ENCODE data around the gene CACNA2D3.

Gene CACNA2D3

DNA sequence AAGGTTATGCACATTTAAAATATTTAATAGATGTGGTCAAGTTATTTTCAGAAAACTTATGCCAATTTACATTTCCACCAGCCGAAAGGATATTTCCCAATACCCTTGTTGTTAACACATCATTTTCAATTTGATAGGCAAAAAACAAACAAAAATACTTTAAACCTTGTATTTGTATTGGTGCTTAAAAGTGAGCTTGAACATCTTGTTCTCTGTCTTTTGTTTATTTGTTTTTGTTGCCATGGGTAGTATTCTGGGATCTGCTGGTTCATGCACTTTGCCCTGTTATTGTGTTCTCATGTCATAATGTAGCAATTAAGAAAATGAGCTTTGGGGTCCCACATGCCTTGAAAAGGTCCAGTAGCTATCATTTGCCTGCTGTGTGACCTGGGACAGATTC, 614.1 kb downstream of the CACNA2D3 start:
- Histone ChIP-seq H3K4me3 (ENCODE audit: low read depth, low read length) (no peak overlapping the region), H3K9me3 (ENCODE audit: severe bottlenecking) (no peaks in the 10 kb centered on the region), H3K36me3 (no peaks in the 10 kb centered on the region), H3K27ac (no peak overlapping the region), H3K27me3 (ENCODE audit: insufficient read depth, low read depth, severe bottlenecking) (no peaks in the 10 kb centered on the region)
- no peak for DNase-seq
- TF ChIP-seq, protein P1, sequence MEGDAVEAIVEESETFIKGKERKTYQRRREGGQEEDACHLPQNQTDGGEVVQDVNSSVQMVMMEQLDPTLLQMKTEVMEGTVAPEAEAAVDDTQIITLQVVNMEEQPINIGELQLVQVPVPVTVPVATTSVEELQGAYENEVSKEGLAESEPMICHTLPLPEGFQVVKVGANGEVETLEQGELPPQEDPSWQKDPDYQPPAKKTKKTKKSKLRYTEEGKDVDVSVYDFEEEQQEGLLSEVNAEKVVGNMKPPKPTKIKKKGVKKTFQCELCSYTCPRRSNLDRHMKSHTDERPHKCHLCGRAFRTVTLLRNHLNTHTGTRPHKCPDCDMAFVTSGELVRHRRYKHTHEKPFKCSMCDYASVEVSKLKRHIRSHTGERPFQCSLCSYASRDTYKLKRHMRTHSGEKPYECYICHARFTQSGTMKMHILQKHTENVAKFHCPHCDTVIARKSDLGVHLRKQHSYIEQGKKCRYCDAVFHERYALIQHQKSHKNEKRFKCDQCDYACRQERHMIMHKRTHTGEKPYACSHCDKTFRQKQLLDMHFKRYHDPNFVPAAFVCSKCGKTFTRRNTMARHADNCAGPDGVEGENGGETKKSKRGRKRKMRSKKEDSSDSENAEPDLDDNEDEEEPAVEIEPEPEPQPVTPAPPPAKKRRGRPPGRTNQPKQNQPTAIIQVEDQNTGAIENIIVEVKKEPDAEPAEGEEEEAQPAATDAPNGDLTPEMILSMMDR (IDR thresholded peaks at IDR 0.05; ENCODE audit: low read depth, low read length) = no peak

DNA sequence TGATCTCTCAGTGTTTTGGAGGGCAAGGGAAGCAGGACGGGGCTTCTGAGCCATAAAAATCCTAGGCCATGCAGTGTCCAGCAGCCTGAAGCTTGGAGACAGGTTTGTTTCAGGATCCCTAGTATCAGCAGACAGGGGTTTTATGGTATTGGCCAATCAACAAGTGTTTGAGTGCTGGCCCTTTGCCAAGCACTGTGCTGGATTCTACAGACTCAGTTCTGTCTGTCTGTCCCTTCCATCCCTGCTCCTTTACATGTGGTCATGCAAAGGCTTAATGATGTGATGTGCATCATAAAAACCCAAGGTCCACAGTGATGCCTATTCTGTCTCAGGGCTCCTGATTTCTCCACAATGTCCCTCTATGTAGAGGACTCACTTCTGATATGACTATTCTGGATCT, 621.4 kb downstream of the CACNA2D3 start:
- H3K4me3 ChIP-seq (ENCODE audit: low read depth, low read length) = no peak overlapping the region
- H3K27me3 ChIP-seq (ENCODE audit: insufficient read depth, low read depth, severe bottlenecking) = no peaks in the 10 kb centered on the region
- no peaks in the 10 kb centered on the region for H3K36me3 ChIP-seq
- TF ChIP-seq, protein P1 (IDR thresholded peaks at IDR 0.05; ENCODE audit: low read depth, low read length) = no peak
- no peaks in the 10 kb centered on the region for H3K9me3 ChIP-seq (ENCODE audit: severe bottlenecking)
- no peak overlapping the region for H3K27ac ChIP-seq
- no peak for DNase-seq

DNA sequence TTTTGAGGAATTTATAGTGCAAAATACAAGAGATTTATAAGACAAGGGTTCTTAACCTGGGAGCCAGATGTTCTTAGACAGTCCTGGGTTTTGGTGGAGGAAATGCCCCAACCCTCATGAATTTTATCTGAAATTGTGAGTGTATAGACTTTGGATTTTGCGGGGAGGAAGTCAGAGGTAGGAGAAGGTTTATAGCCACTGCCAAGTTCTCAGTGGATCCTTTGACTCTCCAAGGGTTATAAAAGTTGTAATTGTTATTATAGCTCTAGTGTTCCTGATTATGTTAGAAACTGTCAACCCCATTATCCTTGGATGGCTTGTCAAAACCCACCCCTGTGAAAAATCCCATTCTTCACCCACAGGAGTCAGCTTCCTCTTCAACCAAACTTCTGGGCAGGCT, 621.9 kb downstream of the CACNA2D3 start:
- Histone ChIP-seq H3K4me3 (ENCODE audit: low read depth, low read length) (no peak overlapping the region), H3K27me3 (ENCODE audit: insufficient read depth, low read depth, severe bottlenecking) (no peaks in the 10 kb centered on the region), H3K36me3 (no peaks in the 10 kb centered on the region), H3K27ac (no peak overlapping the region), H3K9me3 (ENCODE audit: severe bottlenecking) (no peaks in the 10 kb centered on the region)
- no peak for DNase-seq
- TF ChIP-seq, protein P1 (IDR thresholded peaks at IDR 0.05; ENCODE audit: low read depth, low read length) = no peak

DNA sequence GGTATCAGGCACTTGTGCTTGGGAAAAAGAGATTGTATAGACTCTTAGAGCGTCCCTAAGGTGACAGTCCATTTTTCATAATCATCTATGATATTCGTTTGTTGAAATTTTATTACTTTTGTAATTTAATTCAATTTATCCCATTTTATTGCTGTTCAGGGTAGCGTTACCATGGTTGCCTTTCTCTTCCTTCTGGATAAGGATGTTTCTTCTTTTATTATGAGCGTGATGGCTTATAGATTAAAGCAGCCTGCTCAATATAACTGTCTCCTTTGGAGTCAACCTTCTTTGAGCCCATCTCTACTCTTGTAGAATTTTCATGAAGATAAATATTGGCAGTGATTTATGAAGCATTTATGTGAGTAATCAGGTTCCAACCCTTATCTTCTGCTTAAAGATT, 623.5 kb downstream of the CACNA2D3 start:
- H3K9me3 ChIP-seq (ENCODE audit: severe bottlenecking) = no peaks in the 10 kb centered on the region
- no peak overlapping the region for H3K4me3 ChIP-seq (ENCODE audit: low read depth, low read length)
- no peaks in the 10 kb centered on the region for H3K27me3 ChIP-seq (ENCODE audit: insufficient read depth, low read depth, severe bottlenecking)
- DNase-seq = no peak
- no peak overlapping the region for H3K27ac ChIP-seq
- TF ChIP-seq, protein P1 (IDR thresholded peaks at IDR 0.05; ENCODE audit: low read depth, low read length) = no peak
- no peaks in the 10 kb centered on the region for H3K36me3 ChIP-seq

DNA sequence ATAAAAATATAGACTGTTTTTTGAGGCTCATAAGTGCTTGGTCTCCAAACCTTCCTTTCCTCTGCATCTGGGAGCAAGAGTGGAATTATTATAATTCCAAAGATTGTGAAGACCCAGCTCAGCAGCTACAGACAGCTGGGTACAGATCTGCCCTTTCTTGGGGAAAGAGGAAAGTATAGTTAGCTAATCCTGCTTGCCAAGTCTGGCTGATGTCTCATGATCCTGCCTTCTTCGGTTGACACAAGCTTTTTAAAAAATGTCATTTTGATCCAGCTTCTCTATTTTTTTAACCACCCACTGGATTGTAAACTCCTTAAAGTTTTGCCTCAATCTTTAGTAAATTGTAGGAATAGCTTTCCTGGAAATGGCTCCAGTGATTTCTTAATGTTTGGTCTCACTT, 624.4 kb downstream of the CACNA2D3 start:
- Histone ChIP-seq H3K36me3 (no peaks in the 10 kb centered on the region), H3K27ac (no peak overlapping the region), H3K27me3 (ENCODE audit: insufficient read depth, low read depth, severe bottlenecking) (no peaks in the 10 kb centered on the region), H3K4me3 (ENCODE audit: low read depth, low read length) (no peak overlapping the region), H3K9me3 (ENCODE audit: severe bottlenecking) (no peaks in the 10 kb centered on the region)
- DNase-seq = no peak
- TF ChIP-seq, protein P1 (IDR thresholded peaks at IDR 0.05; ENCODE audit: low read depth, low read length) = no peak

DNA sequence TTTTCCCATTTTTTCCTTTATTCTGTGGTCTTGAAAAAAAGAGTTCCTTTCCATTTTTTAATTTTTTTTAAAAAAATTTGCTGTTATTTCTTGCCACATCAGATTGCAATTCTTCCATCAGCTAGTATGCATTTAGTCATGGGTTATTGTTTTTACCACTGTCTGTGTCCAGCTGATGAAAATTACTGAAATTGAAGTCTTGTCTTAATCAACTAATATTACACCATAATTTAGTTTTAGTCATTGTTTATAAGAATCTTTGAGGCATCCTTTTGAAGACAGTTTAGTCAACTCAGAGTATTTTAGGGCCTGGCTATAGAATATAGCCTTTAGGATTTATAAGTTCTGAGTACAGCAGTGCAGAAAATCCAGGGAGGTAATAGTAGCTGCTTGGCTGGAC, 633.4 kb downstream of the CACNA2D3 start:
- Histone ChIP-seq H3K9me3 (ENCODE audit: severe bottlenecking) (no peaks in the 10 kb centered on the region), H3K27ac (no peak overlapping the region), H3K4me3 (ENCODE audit: low read depth, low read length) (no peak overlapping the region), H3K36me3 (no peaks in the 10 kb centered on the region), H3K27me3 (ENCODE audit: insufficient read depth, low read depth, severe bottlenecking) (no peaks in the 10 kb centered on the region)
- TF ChIP-seq, protein P1 (IDR thresholded peaks at IDR 0.05; ENCODE audit: low read depth, low read length) = no peak
- DNase-seq = no peak

Measured in WERI-Rb-1 (cell line).